NCI-H146 (cell line): ENCODE measurements around the gene IL12RB2.
"Not testable (repeated sequence)": the region's sequence is repeated elsewhere in the genome, so short reads cannot be mapped to it uniquely, and the experiment has no call there.

Experiments
- DNase-seq: peaks from one replicate; lab custom pipeline; 2025; lab: John Stamatoyannopoulos, UW

IL12RB2 gene

GRCh38 chr1:67394548-67394947 lies 86.9 kb downstream of the IL12RB2 start:
- DNase-seq = no peak

GRCh38 chr1:67399199-67399993 lies 91.7 kb downstream of the IL12RB2 start:
- DNase-seq = no peak

- not testable (repeated sequence) for DNase-seq
These were observed 92.5 kb downstream of the IL12RB2 start for GRCh38 chr1:67400029-67400786.

GRCh38 chr1:67401443-67401842 lies 93.8 kb downstream of the IL12RB2 start:
- DNase-seq = no peak

- no peak for DNase-seq
These were observed 96.5 kb downstream of the IL12RB2 start for GRCh38 chr1:67404212-67404620.

- no peak for DNase-seq
These were observed 98.0 kb downstream of the IL12RB2 start for GRCh38 chr1:67405473-67406245.

- DNase-seq = no peak
These were observed 99.8 kb downstream of the IL12RB2 start for GRCh38 chr1:67407498-67407897.

GRCh38 chr1:67408148-67408547 lies 100.5 kb downstream of the IL12RB2 start:
- no peak for DNase-seq

GRCh38 chr1:67413101-67413500 lies 105.4 kb downstream of the IL12RB2 start:
- not testable (repeated sequence) for DNase-seq

GRCh38 chr1:67414574-67414973 lies 106.9 kb downstream of the IL12RB2 start:
- no peak for DNase-seq

GRCh38 chr1:67415041-67415440 lies 107.4 kb downstream of the IL12RB2 start:
- DNase-seq = no peak

- not testable (repeated sequence) for DNase-seq
These were observed 110.1 kb downstream of the IL12RB2 start for GRCh38 chr1:67417733-67418132.

GRCh38 chr1:67418839-67419586 lies 111.3 kb downstream of the IL12RB2 start:
- DNase-seq = no peak

GRCh38 chr1:67420835-67421492 lies 113.3 kb downstream of the IL12RB2 start:
- DNase-seq = no peak

GRCh38 chr1:67427465-67427864 lies 119.8 kb downstream of the IL12RB2 start:
- no peak for DNase-seq

- no peak for DNase-seq
These were observed 120.3 kb downstream of the IL12RB2 start for GRCh38 chr1:67427947-67428346.

GRCh38 chr1:67429011-67429527 lies 121.4 kb downstream of the IL12RB2 start:
- peak; percentile 36 for DNase-seq

GRCh38 chr1:67429528-67430357 lies 122.1 kb downstream of the IL12RB2 start:
- DNase-seq = peak; percentile 46

- peak; percentile 98 for DNase-seq
These were observed 122.9 kb downstream of the IL12RB2 start, which contains the start of gene SERBP1 for GRCh38 chr1:67430358-67431155. Gene SERBP1, minus strand, starts transcription at chr1:67430402. Its CDS starts 102 bp downstream, at chr1:67430300.
